GM19438 (cell line): Measurements from ENCODE around the gene SCFD1.
"Not testable (repeated sequence)": the region's sequence is repeated elsewhere in the genome, so short reads cannot be mapped to it uniquely, and the experiment has no call there.

Experiments used
- ATAC-seq: cut with Tn5 transposase; IDR thresholded peaks from one replicate; pipeline ENCODE4 v1.9.1; 2021; ENCODE audit warnings: low read depth; ENCODE audit not compliant: unreplicated experiment

SCFD1 gene

DNA sequence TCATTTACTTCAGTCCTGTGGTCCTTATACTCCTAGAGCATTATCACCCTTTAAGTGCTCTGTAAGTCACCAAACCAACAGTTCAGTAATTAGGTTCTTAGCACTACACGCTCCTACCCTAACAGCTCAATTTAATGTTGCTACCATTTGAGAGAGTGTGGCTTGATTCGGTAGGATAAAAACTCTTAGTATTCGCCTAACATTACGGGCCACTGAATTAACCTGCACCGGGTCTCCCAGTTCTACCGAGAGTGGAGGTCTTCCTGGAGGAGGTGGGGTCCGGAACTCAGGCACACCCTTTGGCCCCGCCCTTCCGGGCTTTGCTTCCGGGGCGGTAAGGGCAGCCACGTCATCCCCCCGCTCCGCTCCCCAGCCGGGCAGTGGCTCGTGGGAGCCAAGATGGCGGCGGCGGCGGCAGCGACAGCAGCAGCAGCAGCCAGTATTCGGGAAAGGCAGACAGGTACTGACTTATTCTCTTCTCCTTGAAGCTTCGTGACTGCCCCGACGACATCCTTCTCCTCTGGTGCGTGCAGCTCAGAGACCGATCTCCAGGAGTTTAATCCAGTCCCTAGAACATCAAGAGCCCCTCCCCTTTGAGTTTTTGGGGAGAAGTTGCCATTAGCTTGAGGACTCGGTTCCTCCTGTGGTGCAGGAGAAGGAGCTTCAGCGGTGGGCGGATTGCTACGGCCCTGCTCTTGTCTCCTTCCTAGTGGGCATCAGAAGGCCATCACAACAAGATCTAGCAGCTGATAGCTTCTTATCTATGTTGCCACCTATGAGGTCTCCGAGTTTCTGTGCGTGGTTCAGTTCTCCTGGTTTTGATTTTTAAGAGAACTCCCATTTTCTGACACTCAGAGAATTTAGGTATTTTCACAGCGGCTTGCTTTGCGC is at the start of gene SCFD1:
Gene SCFD1, plus strand, starts transcription at position 380 of the 891 bp plus-strand sequence. Its CDS starts 20 bp downstream, at position 400.
- ATAC-seq, result peak; percentile 86

GRCh38 chr14:30572771-30573170 is 49.3 kb upstream of the SCFD1 start:
- ATAC-seq, result no peak

GRCh38 chr14:30573226-30573814 is 48.8 kb upstream of the SCFD1 start:
- ATAC-seq, result no peak

DNA sequence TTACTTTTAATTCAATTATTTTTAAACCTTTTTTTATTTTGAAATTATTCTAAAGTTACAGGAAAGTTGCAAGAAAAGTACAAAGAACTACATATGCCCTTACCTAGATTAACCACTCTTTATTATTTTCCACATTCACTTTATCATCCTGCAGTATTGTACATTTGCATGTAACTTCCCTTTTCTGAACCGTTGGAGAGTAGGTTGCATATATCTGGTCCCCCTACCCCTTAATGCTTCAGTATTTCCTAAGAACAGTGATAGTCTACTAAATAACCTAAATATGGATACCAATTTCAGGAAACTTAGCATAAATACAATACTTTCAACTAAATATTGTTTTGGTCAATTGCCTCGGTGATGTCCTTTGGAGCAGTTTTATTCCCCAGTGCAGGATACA is 48.2 kb upstream of the SCFD1 start:
- no peak for ATAC-seq

GRCh38 chr14:30574777-30575176 is 47.3 kb upstream of the SCFD1 start:
- not testable (repeated sequence) for ATAC-seq

GRCh38 chr14:30576333-30576732 is 45.8 kb upstream of the SCFD1 start:
- ATAC-seq, result not testable (repeated sequence)

DNA sequence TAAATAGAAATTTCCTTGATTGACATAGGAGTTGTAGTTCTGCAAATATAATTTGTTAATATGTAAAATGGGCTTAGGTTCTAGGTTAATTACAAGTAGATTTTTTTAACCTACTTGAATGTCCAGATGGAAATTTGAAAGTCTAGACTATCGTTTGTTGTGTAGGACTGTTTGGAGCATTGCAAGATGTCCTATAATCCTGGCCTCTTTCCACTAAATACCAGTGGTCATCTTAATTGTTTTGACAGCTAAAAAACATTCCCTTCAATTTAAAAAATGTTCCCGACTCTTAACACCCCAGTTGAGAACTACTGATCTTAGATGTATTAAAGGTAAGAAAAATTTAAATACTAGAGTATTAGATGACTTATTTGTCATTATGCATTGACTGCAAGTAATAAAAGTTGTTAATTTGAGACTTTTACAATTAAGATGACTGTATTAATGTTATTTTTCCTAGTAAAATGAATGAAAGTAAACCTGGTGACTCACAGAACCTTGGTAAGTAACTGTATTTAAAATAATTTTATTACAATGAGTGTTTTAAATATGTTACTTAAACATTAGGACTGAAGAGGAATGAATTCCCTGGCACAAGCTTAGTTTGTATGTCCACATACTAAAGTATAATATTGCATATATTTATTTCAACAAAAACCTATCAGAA is 41.4 kb upstream of the SCFD1 start:
- no peak for ATAC-seq

DNA sequence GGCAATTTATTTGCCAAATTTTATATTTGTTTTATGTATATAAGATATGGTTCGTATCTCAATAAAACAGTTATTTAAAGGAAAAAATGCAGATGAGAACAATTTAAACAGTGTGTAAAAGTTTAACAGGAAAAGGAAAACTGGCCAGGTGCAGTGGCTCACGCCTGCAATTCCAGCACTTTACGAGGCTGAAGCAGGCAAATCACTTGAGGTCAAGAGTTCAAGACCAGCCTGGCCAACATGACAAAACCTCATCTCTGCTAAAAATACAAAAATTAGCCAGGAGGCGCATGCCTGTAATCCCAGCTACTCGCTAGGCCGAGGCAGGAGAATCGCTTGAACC is 40.9 kb upstream of the SCFD1 start:
- ATAC-seq, result no peak

- no peak for ATAC-seq
These were observed 39.7 kb upstream of the SCFD1 start for GRCh38 chr14:30582376-30582775.

- ATAC-seq, result no peak
These were observed 38.0 kb upstream of the SCFD1 start for GRCh38 chr14:30584058-30584630.

GRCh38 chr14:30585204-30585603 is 36.9 kb upstream of the SCFD1 start:
- ATAC-seq, result no peak

- no peak for ATAC-seq
These were observed 35.0 kb upstream of the SCFD1 start for GRCh38 chr14:30587141-30587540.

GRCh38 chr14:30588873-30589272 is 33.2 kb upstream of the SCFD1 start:
- ATAC-seq, result no peak

DNA sequence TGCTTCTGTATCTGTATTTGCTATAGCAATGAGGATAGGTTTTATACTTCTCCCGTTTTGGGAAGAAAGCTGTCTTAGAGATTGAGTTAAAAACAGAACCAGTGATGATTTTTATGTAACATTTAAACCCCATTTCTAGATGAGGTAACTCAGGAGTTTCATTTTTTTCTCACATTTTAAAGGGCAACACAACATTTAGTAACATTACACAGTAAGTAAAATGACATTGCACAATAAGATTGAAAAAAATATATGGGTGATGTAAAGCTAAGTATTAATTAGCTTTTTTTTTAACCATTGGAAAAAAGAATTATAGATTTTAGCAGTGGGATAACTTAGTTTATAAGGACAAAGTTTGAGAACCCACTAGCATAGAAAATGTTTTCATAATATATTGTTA is 25.2 kb upstream of the SCFD1 start:
- no peak for ATAC-seq

DNA sequence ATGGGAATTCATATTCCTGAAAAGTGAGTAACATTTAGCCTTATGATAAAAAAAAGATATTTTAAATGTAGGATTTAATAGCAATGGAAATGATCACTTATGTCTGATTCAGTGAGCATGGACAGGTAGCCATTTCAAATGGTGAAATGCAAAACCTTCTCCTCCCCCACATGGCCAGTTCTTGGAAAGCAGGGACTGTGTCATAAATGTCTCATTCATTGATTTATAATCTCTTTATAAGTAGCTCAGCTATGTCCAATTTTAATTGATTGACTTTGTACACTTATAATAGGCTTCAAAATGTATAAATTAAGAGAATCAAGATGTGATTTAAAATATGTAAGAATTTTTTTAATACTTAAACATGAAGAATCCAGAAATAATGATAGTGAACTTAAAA is 24.6 kb upstream of the SCFD1 start:
- ATAC-seq, result no peak

GRCh38 chr14:30600922-30601918 is 20.9 kb upstream of the SCFD1 start:
- ATAC-seq, result no peak

- ATAC-seq, result no peak
These were observed 18.7 kb upstream of the SCFD1 start for GRCh38 chr14:30603402-30603801.

- not testable (repeated sequence) for ATAC-seq
These were observed 17.4 kb upstream of the SCFD1 start for GRCh38 chr14:30604696-30605095.

DNA sequence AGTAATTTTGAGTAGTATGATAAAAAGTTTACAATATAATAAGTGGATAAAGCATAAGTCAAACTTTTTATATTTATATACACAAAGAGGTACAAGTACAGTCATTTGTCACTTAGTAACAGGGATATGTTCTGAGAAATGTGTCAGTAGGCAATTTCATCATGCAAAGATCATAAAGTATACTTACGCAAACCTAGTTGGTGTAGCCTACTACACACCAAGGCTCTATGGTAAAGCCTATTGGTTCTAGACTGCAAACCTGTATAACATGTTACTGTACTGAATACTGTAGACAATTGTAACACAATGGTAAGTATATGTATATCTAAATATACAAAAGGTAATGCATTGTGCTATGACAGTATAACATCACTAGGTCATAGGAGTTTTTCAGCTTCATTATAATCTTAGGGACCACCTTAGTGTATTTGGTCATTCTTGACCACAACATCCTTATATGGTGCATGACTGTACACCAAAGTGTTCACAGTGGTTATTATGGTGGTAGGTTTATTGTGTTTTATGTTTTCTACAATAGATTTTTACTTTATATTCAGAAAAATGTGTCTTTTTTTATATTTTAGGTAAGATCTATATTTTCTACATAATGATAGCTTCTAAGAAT is 14.9 kb upstream of the SCFD1 start:
- ATAC-seq, result no peak
